Measurements from ENCODE around the gene GABARAP.

GABARAP gene

GRCh38 chr17:7204828-7205461 is 37.3 kb downstream of the GABARAP start:
- DNase-seq: peak; percentile 31

- no peak for DNase-seq
Observed at GRCh38 chr17:7204336-7204735, 37.9 kb downstream of the GABARAP start.

- no peak for DNase-seq
Observed at GRCh38 chr17:7203391-7203790, 38.9 kb downstream of the GABARAP start.

GRCh38 chr17:7196651-7197401 is 45.4 kb downstream of the GABARAP start:
- DNase-seq: no peak

- no peak for DNase-seq
Observed at GRCh38 chr17:7195971-7196370, 46.3 kb downstream of the GABARAP start.

- DNase-seq: no peak
Observed at GRCh38 chr17:7192271-7192937, 49.8 kb downstream of the GABARAP start.

- DNase-seq: no peak
Observed at GRCh38 chr17:7191571-7192270, 50.5 kb downstream of the GABARAP start.

- DNase-seq: no peak
Observed at GRCh38 chr17:7191069-7191468, 51.2 kb downstream of the GABARAP start.

- no peak for DNase-seq
Observed at GRCh38 chr17:7190276-7190917, 51.9 kb downstream of the GABARAP start.

Measured in NCI-H2107 (cell line).